Adipose tissue (tissue), 3 donors: ENCODE measurements around the gene TUBA1B. TPM values are rescaled to one million over a fixed set of nuclear protein-coding genes. Genes with fewer than 3 reads are reported as not detected.
"Not testable (repeated sequence)": the region's sequence is repeated elsewhere in the genome, so short reads cannot be mapped to it uniquely, and the experiment has no call there.

Experiments
- H3K27ac ChIP-seq: one replicate; pipeline ENCODE4 v1.5.1; 2013; ENCODE audit warnings: low read depth, low read length
- WGBS, 3 donors: extraction: QIAGEN DNeasy Blood & Tissue Kit; methylation state at CpG; one replicate each; pipeline ENCODE4 v1.1.7; 2013; 5-methylcytosine and 5-hydroxymethylcytosine counted together
- polyA plus RNA-seq, 3 donors: library from polyadenylated mRNA; stranded (reverse); fragments of 200-250 nt; gene quantifications; one replicate each; pipeline ENCODE4 v1.2.3, GENCODE V29; 2013
- donor health status: healthy with polysubstance abuse.
- donor health status: Bipolar disorder and iron deficiency.
- donor health status: healthy.

TUBA1B gene
- polyA plus RNA-seq, 3 donors: 184 to 751 (median 746) TPM

GRCh38 chr12:49130151-49131050 lies 794 bp downstream of the TUBA1B start:
- H3K27ac ChIP-seq: peak overlapping the region; percentile 98
- 0% methylated on average over 63 to 66 of the region's 66 CpGs for WGBS, 3 donors

GRCh38 chr12:49129332-49130150 lies 1.7 kb downstream of the TUBA1B start:
- peak overlapping the region; percentile 61 for H3K27ac ChIP-seq
- WGBS, 3 donors: 46 to 59% (median 47%) methylated on average over 18 of the region's 18 CpGs

- H3K27ac ChIP-seq: not testable (repeated sequence)
- WGBS, 3 donors: 89 to 96% (median 95%) methylated on average over 4 to 7 of the region's 8 CpGs
Measured at GRCh38 chr12:49127971-49128370, 3.2 kb downstream of the TUBA1B start.

GRCh38 chr12:49126852-49127763 lies 4.1 kb downstream of the TUBA1B start:
- WGBS, 3 donors: 80 to 89% (median 85%) methylated on average over 4 of the region's 4 CpGs
- H3K27ac ChIP-seq: no peak overlapping the region

GRCh38 chr12:49121047-49121696 lies 10.0 kb downstream of the TUBA1B start:
- WGBS, 3 donors: 23 to 39% (median 31%) methylated on average over 6 of the region's 6 CpGs
- no peak overlapping the region for H3K27ac ChIP-seq

GRCh38 chr12:49111206-49111605 lies 20.0 kb downstream of the TUBA1B start:
- no peak overlapping the region for H3K27ac ChIP-seq
- 45 to 57% (median 51%) methylated on average over 6 of the region's 6 CpGs for WGBS, 3 donors

GRCh38 chr12:49110464-49111155 lies 20.6 kb downstream of the TUBA1B start, which contains the start of gene LMBR1L:
Gene LMBR1L (minus strand): TSS chr12:49110847. CDS start chr12:49110555, 292 bp downstream.
- peak within 1 kb of the TSS; percentile 48 for H3K27ac ChIP-seq
- WGBS, 3 donors: 0% methylated on average over 43 of the region's 43 CpGs

GRCh38 chr12:49109641-49110463 lies 21.3 kb downstream of the TUBA1B start:
- WGBS, 3 donors: 3 to 5% (median 4%) methylated on average over 31 to 33 of the region's 33 CpGs
- H3K27ac ChIP-seq: peak overlapping the region; percentile 48

GRCh38 chr12:49108958-49109404 lies 22.2 kb downstream of the TUBA1B start:
- H3K27ac ChIP-seq: no peak overlapping the region
- 13 to 20% (median 18%) methylated on average over 4 of the region's 4 CpGs for WGBS, 3 donors

GRCh38 chr12:49105504-49106084 lies 25.6 kb downstream of the TUBA1B start:
- WGBS, 3 donors: 53 to 85% (median 58%) methylated on average over 9 of the region's 9 CpGs
- no peak overlapping the region for H3K27ac ChIP-seq

GRCh38 chr12:49104822-49105221 lies 26.4 kb downstream of the TUBA1B start:
- H3K27ac ChIP-seq: no peak overlapping the region
- WGBS, 3 donors: 63 to 75% (median 70%) methylated on average over 3 of the region's 3 CpGs

GRCh38 chr12:49100380-49100779 lies 30.8 kb downstream of the TUBA1B start:
- no peak overlapping the region for H3K27ac ChIP-seq
- WGBS, 3 donors: 93 to 98% (median 96%) methylated on average over 6 of the region's 6 CpGs

- 86 to 100% (median 91%) methylated on average over 2 of the region's 2 CpGs for WGBS, 3 donors
- H3K27ac ChIP-seq: no peak overlapping the region
Measured at GRCh38 chr12:49098703-49099102, 32.5 kb downstream of the TUBA1B start.

- 63 to 71% (median 66%) methylated on average over 4 of the region's 4 CpGs for WGBS, 3 donors
- H3K27ac ChIP-seq: no peak overlapping the region
Measured at GRCh38 chr12:49098035-49098451, 33.2 kb downstream of the TUBA1B start.

GRCh38 chr12:49097381-49097780 lies 33.8 kb downstream of the TUBA1B start:
- 67 to 90% (median 90%) methylated on average over 3 of the region's 3 CpGs for WGBS, 3 donors
- H3K27ac ChIP-seq: no peak overlapping the region

GRCh38 chr12:49094975-49095365 lies 36.2 kb downstream of the TUBA1B start:
- no peak overlapping the region for H3K27ac ChIP-seq
- 70 to 80% (median 77%) methylated on average over 2 of the region's 2 CpGs for WGBS, 3 donors
